Spleen (tissue), 7 donors: ENCODE data around the gene FIZ1.

Experiments
- CTCF ChIP-seq, 11 experiments: fragments of 200-600 bp in 7 of 11; fragments of 450-650 bp in 4 of 11; sonication (generic) in 4 of 11; IDR thresholded peaks in 8 of 11; conservative IDR thresholded peaks in 3 of 11; 1 replicate in 7 of 11; 2 replicates in 4 of 11; pipeline versions ENCODE4 v1.4.0 to v1.8.0; 2016 to 2021; ENCODE audit warnings: antibody characterized with exemption in 11 of 11, inconsistent platforms in 4 of 11, mild to moderate bottlenecking in 1 of 11
- POLR2A ChIP-seq, 3 donors: fragments of 450-650 bp; IDR thresholded peaks; one replicate each; pipeline ENCODE4 v1.5.1; 2017; ENCODE audit warnings: antibody characterized with exemption in 3 of 3, mild to moderate bottlenecking in 1 of 3
- POLR2AphosphoS5 ChIP-seq, 3 donors: sonication (generic); formaldehyde crosslinking; IDR thresholded peaks; one replicate each; pipeline ENCODE4 v1.5.1; 2017; ENCODE audit warnings: antibody characterized with exemption in 3 of 3
- donor health status: DM: no; HTN: no; CAD: no; lungs with moderate emphysema.
- donor health status: DM: no; HTN: no; CAD: no.
- donor health status: DM: no; HTN: no; CAD: no.

- TF ChIP-seq CTCF (IDR thresholded peaks at IDR 0.05 in 8 of 11, conservative IDR thresholded peaks at IDR 0.05 in 3 of 11) (no peak), POLR2A (IDR thresholded peaks at IDR 0.05) (no peak), POLR2AphosphoS5 (IDR thresholded peaks at IDR 0.05) (peak in 1 of 3 donors; percentile 37)
Measured at GRCh38 chr19:55621673-55622231, 22.4 kb upstream of the FIZ1 start.
